ENCODE results near the gene KHDC1L.
"Not testable (repeated sequence)": the region's sequence is repeated elsewhere in the genome, so short reads cannot be mapped to it uniquely, and the experiment has no call there.

The KHDC1L gene

DNA sequence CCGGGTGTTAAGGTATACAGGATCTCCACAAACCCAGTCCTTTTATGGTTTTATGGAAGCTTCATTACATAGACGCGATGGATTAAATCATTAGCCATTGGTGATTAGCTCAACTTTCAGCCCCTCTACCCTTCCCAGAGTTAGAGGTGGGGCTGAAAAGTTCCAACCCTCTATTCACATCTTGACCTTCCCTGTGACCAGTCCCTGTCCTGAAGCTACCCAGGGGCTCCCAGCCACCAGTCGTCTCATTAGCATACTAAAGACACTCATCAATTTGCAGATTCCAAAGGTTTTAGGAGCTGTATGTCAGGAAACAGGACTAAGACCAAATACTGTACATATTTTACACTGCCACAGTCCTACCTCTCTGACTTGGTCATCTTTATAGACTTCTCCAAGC is 21.0 kb downstream of the KHDC1L start:
- DNase-seq, result no peak

DNA sequence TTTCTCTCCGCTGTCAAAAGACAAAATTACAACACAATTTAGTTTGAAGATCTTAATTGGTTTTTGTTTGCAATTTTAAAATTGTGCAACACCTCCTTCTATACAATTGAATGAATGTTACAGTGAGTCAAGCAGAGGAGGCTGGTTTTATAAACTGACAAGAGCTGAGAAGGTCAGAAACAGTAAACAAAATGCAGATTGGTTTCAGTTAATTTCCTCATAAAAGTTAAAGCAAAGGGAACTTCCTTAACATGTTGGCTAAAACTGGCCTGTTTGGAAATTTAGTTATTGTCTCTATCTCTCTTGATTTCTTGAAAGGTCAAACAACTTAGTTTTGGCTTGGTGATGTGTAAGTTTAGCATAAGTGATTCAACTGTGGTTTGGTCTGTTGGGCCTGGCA is 22.2 kb downstream of the KHDC1L start:
- no peak for DNase-seq

DNA sequence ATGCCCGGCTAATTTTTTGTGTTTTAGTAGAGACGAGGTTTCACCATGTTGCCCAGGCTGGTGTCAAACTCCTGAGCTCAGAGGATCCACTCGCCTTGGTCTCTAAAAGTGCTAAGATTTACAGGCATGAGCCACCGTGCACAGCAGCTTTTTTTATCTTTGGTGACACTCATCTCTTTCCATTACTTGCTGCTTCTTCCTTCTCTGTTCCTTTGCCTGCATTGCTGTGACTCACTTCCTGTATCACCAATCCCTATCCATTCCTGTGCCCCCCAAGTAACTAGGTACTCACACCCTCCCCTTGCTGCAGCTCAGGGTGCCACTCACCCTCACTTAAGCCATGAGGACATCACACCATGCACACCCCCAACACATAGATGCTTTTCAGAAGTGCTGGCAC is 24.6 kb downstream of the KHDC1L start:
- DNase-seq, result no peak

DNA sequence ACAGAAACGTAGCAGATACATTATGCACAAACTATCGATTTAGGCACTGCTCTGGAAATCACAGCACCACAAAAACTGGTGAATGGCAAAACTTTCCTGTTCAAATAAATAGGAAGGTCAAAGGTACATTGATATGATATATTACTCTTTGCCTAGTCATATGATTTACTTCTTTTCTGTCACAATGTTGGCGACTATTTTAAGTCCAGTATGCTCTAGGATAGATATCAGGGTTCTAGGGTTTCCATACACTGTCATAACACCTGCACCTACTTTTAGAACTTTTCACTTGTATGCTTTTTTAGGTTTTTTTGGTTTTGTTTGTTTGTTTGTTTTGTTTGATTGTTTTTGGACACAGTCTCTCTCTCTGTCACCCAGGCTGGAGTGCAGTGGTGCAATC is 25.0 kb downstream of the KHDC1L start:
- no peak for DNase-seq

DNA sequence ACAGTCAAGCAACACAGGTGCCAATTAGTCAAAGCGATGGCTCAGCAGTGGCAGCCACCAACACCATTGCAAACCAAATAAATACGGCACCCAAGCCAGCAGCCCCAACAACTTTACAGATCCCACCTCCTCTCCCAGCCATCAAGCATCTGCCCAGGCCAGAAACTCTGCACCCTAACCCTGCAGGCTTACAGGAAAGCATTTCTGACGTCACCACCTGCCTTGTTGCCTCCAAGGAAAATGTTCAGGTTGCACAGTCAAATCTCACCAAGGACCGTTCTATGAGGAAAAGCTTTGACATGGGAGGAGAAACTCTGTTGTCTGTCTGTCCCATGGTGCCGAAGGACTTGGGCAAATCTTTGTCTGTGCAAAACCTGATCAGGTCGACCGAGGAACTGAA is 30.6 kb downstream of the KHDC1L start:
- DNase-seq, result no peak

DNA sequence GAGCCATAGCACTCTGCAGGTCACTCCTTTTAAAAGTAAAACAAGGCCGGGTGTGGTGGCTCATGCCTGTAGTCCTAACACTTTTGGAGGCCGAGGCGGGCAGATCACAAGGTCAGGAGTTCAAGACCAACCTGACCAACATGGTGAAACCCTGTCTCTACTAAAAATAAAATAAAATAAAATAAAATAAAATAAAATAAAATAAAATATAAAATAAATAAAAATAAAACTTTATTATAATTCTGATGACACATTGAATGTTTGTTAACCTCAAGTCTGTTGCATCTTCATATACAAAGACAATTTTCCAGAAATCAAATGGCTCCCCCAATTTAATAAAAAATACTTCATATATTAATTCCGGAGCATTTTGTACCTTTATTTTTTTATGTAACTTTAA is 32.0 kb downstream of the KHDC1L start:
- not testable (repeated sequence) for DNase-seq

DNA sequence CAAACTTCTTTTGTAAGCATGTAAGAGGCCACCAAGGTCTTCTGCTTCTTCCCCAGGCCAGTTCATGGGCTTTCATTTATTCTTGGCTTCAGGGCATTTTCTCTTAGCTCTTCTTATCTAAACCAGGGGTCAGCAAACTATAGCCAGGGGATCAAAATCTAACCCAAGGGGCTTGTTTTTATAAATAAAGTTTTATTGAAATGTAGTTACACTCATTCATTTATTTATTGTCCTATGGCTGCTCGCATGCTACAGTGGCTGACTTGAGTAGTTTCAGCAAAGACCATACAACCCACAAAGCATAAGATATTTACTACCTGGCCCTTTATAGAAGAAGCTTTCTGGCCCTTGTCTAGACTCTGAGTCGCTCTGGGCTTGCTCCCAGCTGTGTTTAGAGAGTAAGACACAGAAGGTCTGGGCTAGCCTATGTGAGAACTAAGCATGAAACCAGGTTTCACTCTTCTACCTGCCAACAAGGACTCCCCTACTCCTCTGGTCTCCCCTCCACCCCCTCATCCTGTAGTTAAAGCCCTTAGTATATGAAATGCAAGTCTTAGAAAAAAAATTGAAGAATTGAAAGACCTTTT is 43.2 kb downstream of the KHDC1L start:
- no peak for DNase-seq

DNA sequence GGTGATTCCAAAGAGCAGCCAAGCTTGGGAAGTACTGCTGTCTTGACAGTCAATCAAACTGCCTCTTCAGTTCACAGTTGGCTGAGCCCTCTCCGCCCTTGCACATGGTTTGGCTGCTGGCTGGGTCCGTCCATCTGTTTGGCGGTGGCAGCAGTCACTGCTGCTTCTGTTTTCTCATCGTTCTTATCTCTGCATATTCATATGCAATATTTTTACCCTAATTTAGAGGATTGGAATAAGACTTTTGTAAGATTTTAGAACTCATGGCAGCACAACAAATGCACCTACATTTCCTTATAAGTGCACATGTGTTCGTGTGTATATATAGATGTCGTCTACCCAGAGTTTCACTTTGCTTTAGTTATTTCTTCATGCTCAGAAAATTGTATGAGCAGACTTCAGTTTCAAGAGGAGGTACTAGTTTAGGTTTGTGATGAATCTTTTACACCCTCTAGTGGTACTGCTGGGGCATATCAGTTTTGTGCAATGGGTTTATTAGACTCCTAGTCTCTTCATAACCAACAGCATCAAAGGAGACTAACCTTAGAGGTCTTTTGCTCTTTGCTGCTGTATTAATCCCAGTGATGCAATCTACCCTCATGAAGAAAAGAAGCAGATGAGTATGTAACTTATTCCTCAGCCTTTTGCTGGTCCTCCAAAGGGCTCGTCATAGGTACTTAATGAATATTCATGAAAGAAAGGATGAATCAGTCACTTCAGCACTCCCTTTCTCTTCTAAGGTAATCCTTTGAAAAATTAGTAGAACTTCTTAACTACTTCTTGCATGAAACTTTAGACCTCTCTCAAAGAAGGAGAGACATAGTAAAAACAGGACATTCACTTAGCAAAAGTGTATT is 44.3 kb downstream of the KHDC1L start:
- no peak for DNase-seq

DNA sequence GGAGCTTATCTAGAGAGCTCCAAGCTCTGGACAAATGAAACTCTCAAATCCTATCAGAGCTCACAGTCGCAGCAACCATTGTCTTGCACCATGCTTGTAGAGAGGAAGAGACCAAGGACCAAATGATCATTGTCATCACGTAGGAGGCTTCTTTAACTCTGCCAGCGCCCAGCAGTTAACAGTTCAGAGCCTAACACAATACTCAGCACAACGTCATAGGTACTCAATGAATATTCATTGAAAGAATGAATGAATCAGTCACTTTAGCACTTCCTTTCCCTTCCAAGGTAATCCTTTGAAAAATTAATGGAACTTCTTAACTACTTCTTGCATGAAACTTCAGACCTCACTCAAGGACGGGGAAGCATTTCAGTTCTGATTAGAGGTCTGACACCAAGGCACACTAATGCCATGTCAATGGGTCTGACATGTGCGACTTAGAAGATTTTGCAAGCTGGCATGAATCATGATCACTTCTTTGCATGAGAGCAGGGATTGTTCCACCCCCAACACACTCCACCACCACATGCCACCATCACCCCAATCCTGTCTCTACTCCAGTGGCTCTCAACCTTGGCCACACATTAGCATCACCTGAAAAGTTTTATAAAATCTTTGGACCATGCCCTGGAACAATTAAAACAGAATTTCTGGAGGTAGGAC is 45.1 kb downstream of the KHDC1L start:
- DNase-seq, result no peak

DNA sequence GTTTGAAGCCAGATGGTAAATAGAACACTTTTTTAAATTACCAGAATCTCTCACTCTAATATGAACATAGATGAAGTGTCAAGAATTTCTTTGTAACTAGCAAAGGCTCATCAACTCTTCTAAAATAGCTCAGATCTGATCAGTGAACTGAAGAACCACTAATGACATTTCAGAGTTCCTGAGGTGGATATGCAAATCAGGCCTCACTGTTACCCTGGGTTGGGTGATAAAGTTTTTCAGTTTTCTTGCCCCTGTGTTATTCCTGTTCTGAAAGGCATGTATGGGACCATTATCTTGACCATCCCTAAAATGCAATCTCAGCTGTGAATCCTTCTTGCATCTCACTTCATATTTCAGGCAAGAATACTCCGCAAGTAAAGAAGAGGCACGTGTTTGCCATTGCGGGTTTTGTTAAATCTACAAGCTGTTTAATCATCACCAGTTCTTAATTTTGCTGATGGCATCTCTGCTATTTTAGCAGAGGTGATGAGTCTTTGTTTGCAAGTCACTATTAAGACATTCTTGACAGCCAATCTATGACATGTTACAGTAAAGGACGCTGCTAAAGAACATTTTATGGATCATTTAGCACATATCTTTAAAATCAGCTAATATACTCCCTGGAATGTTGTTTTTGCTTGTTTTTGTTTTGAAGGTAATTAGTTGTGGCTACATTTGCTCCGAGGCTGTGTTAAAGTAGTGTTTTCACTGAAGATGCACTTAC is 47.9 kb downstream of the KHDC1L start:
- DNase-seq, result no peak

DNA sequence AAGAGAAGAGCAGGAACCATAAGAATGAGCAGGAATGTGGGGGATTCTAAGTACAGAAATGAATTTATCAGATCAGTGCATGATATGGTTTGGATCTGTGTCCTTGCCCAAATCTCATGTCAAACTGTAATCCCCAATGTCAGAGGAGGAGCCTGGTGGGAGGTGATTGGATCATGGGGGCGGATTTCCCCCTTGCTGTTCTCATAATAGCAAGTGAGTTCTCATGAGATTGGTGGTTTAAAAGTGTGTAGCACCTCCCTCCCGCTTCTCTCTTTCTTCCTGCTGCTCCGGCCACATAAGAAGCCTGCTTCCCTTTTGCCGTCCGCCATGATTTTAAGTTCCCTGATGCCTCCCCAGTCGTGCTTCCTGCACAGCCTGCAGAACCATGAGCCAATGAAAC is 49.2 kb downstream of the KHDC1L start:
- no peak for DNase-seq

DNA sequence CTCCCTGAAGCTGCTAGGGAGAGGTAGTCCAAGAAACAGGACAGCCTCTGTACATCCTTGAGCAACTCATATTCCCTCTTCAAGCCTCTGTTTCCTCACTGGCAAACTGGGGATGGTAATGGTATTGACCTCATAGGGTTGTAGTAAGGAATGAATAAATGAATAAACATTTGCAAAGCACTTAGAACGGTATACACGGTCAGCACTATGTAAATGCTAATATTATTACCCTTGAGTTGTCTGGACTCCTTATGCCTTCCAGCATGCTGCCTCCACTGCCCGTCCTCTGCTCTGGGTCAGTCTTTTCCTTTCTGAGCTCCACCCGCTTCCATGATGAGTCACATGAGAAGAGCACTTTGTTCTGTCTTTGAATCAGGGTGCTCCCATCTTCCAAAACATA is 50.6 kb downstream of the KHDC1L start:
- DNase-seq, result no peak

All from activated CD8-positive, alpha-beta memory T cell treated with anti-CD3 and anti-CD28 coated beads, Interleukin-2, amount 50 U/mL, for 4 hours (primary cell).